HG03025 (cell line): ENCODE measurements around the gene DUSP19.

ENCODE experiments used
- ATAC-seq: cut with Tn5 transposase; IDR thresholded peaks from one replicate; pipeline ENCODE4 v1.9.1; 2021; ENCODE audit warnings: mild to moderate bottlenecking, moderate library complexity; ENCODE audit not compliant: unreplicated experiment, low FRiP score

The DUSP19 gene

DNA sequence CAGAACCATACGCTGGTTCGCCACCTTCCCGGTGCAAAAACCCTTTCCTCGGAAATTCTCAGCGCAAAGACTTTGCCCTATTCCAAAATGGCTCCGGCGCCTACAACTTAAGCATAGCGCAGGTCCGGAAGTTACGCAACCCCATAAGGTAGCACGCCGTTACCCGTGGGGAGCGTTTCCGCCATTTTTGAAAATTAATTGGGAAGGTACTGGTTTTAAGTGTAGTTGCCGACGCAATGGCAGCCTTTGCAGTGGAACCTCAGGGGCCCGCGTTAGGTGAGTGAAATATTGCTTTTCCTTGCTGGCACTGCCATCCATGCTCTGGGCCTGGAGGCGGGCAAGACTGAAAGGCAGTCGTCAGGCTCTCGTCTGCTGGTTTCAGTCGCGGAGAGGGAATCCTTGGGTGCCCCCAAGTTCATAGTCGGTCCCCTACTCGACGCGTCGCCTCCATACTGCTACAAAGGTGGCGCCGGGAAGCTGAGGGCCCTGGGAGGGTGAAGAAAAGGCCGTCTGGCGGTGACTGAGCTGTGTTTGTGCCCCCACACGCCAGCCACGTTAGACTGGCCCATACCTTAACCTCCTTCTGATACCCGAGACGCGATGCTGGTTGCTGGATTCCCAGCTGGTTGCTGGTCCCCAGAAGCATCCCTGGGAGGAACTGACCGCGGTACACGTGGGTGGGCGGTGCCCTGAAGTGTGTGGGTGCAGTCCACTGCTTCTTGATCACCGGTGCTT is 45.8 kb downstream of the DUSP19 start, which contains the start of gene NUP35:
NUP35 (plus strand) TSS at position 222 of the 735 bp plus-strand sequence; CDS start at position 237, 15 bp downstream.
- ATAC-seq = peak; percentile 86

GRCh38 chr2:183124957-183125255 is 46.4 kb downstream of the DUSP19 start:
- no peak for ATAC-seq

- no peak for ATAC-seq
Measured at GRCh38 chr2:183125659-183126341, 47.3 kb downstream of the DUSP19 start.

GRCh38 chr2:183126635-183127034 is 48.1 kb downstream of the DUSP19 start:
- ATAC-seq = no peak

DNA sequence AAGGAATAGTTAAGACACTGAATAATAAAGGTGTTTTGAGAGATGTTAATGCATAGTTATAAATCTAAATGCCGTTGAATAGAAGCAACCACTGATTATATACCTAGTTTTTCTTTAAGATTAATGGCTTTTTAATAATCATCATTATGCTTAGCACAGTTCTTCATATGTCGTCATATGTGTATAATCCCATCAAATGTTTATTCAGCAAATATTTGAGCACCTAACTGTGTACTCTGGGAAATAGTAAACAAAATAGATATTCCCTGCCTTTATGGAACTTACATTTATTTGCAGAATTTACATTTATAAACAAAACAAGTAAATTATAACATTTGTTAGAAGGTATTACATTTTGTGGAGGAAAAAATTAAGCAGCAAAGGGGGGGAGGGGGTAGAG is 55.5 kb downstream of the DUSP19 start:
- ATAC-seq = no peak

DNA sequence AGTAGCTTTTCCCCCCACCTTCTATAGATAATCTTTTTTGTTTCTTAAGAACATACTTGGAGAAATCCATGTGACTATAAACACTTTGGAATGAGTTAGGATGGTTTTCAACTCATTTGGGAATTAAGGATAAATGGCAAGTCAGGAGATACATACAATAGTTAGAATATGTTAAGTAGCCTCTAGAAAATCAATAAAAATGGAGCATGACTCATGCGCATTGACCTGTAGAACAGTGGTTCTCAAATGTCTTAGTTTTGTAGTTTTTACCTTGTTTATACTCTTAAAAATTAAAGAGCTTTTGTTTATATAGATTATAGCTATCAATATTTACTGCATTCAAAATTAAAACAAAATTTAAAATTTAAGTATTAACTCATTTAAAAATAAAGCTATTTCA is 70.4 kb downstream of the DUSP19 start:
- no peak for ATAC-seq

- ATAC-seq = no peak
Measured at GRCh38 chr2:183149489-183149888, 70.9 kb downstream of the DUSP19 start.
